Measurements from ENCODE around the gene SMIM45.

SMIM45 gene

DNA sequence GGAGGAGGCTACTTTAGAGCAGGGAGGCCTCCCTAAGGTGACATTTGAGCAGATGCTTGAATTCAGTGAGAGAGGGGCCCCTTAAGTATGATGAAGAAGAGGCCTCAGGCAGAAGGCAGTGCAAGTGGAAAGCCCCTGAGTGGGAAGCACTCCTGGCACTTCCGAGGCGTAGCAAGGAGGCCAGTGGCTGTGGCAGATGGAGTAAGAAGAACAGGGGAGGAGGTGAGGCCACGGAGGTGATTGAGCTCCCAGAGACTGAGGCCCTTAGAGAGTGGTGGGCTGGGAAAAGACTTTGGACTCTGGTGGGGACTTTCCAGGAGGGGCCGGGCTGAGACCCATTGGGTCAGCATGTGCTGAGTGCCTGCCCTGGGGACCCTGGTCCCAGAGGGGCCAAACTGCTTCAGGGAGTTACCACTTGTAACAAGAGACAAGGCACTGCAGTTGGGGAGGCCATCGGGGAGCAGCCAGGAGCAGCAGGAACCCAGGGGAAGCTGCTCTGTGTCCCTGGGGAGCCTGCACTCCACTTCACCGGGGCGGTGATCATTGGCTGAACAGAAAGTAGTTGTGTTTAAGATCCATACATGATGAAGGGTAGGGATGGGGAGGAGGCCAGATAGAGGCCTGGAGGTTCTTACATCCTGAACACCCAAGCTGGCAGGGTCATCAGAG, 2.5 kb upstream of the SMIM45 start:
- DNase-seq (ENCODE audit: low read depth) = no peak
- H3K4me3 ChIP-seq (replicated peaks; ENCODE audit: low read depth, low read length) = no peak overlapping the region
- no peak for TF ChIP-seq CTCF (IDR thresholded peaks at IDR 0.05; ENCODE audit: low read length, missing control alignments)

- no peak for DNase-seq (ENCODE audit: low read depth)
- no peak overlapping the region for H3K4me3 ChIP-seq (replicated peaks; ENCODE audit: low read depth, low read length)
- no peak for TF ChIP-seq CTCF (IDR thresholded peaks at IDR 0.05; ENCODE audit: low read length, missing control alignments)
Measured at GRCh38 chr22:41952713-41953112, 763 bp downstream of the SMIM45 start.

DNA sequence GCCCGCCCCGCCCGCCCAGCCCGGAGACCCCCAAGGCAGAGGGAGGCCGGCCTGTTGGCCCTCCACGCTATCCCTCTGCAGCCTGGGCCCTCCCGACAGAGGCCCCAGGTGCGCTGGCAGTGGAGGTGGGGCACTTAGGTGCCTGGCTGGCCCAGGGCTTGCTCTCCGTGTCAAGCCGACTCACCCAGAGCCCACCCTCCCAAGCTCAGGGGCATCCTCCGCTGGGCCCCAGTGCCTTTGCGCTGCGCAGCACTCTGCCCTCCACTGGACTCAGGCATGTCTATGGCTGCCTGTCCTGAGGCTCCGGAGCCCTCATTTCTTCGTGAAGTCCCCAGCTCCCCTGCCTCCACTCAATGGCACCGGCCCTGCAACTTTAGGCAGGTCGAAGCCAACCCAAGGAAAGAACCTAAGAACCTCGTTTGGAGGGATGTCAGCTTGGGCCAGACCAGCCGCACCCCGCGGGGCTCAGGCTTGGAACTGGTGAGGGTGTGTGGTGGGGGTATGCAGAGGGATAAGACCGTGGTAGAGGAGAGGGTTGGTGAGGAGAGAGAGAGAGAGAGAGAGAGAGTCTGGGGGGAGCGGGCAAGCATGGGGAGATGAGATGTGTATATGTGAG, 6.1 kb downstream of the SMIM45 start:
- no peak for TF ChIP-seq CTCF (IDR thresholded peaks at IDR 0.05; ENCODE audit: low read length, missing control alignments)
- H3K4me3 ChIP-seq (replicated peaks; ENCODE audit: low read depth, low read length) = no peak overlapping the region

DNA sequence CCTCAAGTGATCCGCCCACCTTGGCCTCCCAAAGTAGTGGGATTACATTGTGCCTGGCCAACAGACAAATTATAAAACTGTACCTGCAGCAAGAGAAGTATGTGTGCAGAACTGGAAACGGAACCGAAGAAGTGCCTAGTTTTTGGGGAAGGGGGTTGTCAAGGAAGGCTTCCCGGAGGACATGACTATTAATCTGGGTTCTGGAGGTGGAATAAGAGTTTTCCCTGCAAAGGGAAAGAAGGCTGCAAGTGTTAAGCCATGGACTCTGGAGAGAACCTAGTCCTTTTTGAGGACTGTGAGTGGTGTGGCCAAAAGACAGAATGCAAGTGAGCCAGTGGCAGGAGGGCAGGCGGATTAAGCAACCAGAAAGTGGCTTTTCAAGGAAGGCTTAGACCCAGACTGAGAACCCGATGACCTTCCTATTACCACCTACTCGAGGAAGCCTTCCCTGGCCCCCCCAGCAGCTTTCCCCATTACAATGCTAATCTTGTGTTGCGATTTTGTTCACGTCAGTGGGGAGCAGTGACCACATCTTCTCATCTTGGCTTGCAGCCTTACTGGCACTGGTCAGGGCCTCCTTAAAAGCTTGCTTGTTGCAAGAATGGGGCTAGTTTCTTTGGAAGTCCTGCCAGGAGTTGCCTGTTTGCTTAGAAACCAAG, 11.6 kb downstream of the SMIM45 start:
- no peak for TF ChIP-seq CTCF (IDR thresholded peaks at IDR 0.05; ENCODE audit: low read length, missing control alignments)
- DNase-seq (ENCODE audit: low read depth) = peak; percentile 70
- H3K4me3 ChIP-seq (replicated peaks; ENCODE audit: low read depth, low read length) = no peak overlapping the region

More for the DNA sequence above, 6.1 kb downstream of the SMIM45 start:
- no peak for DNase-seq (ENCODE audit: low read depth)

GRCh38 chr22:41964112-41964491, 12.2 kb downstream of the SMIM45 start:
- TF ChIP-seq CTCF (IDR thresholded peaks at IDR 0.05; ENCODE audit: low read length, missing control alignments) = no peak
- no peak for DNase-seq (ENCODE audit: low read depth)
- H3K4me3 ChIP-seq (replicated peaks; ENCODE audit: low read depth, low read length) = no peak overlapping the region

DNA sequence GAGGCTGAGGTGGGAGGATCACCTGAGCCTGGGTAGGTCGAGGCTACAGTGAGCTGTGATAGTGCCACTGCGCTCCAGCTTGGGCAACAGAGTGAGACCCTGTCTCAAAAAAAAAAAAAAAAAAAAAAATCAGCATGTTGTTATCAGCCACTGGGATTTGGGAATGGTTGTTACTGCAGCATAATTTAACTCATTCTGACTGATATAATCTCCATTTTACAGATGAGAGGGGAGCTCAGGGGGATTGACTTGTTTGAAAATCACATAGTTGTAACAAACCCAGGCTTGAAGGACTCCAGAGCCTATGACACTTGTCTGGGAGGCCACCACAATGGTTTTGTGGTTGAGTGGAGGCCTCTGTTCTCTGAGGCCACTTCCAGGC, 14.3 kb downstream of the SMIM45 start:
- DNase-seq (ENCODE audit: low read depth) = no peak
- TF ChIP-seq CTCF (IDR thresholded peaks at IDR 0.05; ENCODE audit: low read length, missing control alignments) = no peak
- H3K4me3 ChIP-seq (replicated peaks; ENCODE audit: low read depth, low read length) = no peak overlapping the region

Measured in fibroblast of pulmonary artery (primary cell).